Measurements from ENCODE around the gene HYAL3. TPM values are rescaled to one million over a fixed set of nuclear protein-coding genes. Genes with fewer than 3 reads are reported as not detected.

HYAL3 gene
- total and polyA plus RNA-seq, 2 of the 13 experiments (the other 11 are each of a cell fraction or from before 2014, with no cell fraction given) = 5.5 to 10.4 TPM

GRCh38 chr3:50260027-50260941 is 38.9 kb downstream of the HYAL3 start (continued):
- TF ChIP-seq ZNF597 (CRISPR knock-in tag; IDR thresholded peaks at IDR 0.05) (no peak), TBP (CRISPR knock-in tag; IDR thresholded peaks at IDR 0.05) (no peak), ZNF318 (CRISPR knock-in tag; IDR thresholded peaks at IDR 0.05) (no peak), RXRB (CRISPR knock-in tag; IDR thresholded peaks at IDR 0.05; ENCODE audit: borderline replicate concordance) (peak; percentile 82), ZFP91 (CRISPR knock-in tag; IDR thresholded peaks at IDR 0.05; ENCODE audit: borderline replicate concordance) (peak; percentile 88), ZNF282 (IDR thresholded peaks at IDR 0.05; ENCODE audit: partially characterized antibody) (no peak), ZNF619 (CRISPR knock-in tag; IDR thresholded peaks at IDR 0.05) (peak; percentile 68; the same call in 1 of the 2 replicates), ZNF891 (CRISPR knock-in tag; IDR thresholded peaks at IDR 0.05) (no peak; the same call in 1 of the 2 replicates), ZNF275 (CRISPR knock-in tag; IDR thresholded peaks at IDR 0.05; ENCODE audit: borderline replicate concordance) (peak; percentile 62; the same call in 1 of the 2 replicates), ZNF414 (CRISPR knock-in tag; IDR thresholded peaks at IDR 0.05) (peak; percentile 88), HOXA7 (CRISPR knock-in tag; IDR thresholded peaks at IDR 0.05) (no peak), SSRP1 (CRISPR knock-in tag; IDR thresholded peaks at IDR 0.05) (no peak), ZNF678 (CRISPR knock-in tag; IDR thresholded peaks at IDR 0.05) (no peak), NFE2L1 (CRISPR knock-in tag; IDR thresholded peaks at IDR 0.05; ENCODE audit: borderline replicate concordance) (no peak), CREBL2 (CRISPR knock-in tag; IDR thresholded peaks at IDR 0.05; ENCODE audit: borderline replicate concordance) (no peak)
